ENCODE measurements around the gene NCOA4.
A peak's percentile ranks its signal among the peaks of the same experiment; 100 is the strongest.
"Not testable (repeated sequence)": the region's sequence is repeated elsewhere in the genome, so short reads cannot be mapped to it uniquely, and the experiment has no call there.

NCOA4 gene

GRCh38 chr10:46030091-46030937 lies at the start of gene NCOA4:
NCOA4 (minus strand) TSS chr10:46030623; CDS start chr10:46016680, 13,943 bp downstream.
- peak; percentile 69 for DNase-seq

DNA sequence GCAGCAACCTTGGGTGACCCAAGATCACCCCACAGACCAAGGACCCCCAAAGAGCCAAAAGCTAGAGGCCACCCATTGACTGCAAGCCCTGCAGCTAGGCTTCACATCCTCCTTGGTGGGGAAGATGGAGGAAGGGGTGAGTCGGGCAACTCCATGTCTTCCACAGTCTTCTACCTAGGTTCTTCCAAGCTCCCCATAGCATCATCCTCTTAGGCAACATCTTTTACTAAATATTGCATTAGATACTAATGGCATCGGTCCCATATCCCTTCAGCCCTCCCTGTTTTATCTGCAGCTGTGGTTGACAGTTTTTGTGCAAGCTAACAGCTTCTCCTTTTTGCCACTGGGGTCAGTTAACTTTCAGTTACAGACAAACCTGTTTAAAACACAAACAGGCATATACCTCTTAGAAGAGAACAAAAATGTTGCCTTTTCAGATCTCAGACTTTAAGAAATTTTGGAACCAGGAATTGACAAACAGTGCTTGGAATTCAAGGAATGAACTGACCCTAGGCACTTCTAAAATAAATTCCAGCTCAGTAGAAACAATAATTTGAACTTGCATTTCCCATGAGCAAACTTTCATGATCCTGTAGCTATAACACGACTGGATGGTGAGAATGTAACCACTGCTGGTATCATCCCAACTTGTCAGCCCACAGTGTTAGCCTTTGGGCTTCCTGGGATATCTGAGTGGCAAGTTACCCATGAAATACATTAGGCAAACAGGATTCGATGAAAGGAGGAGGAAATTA lies 49.6 kb upstream of the NCOA4 start:
- no peak for DNase-seq

- no peak for DNase-seq
These were observed 47.4 kb upstream of the NCOA4 start for GRCh38 chr10:46077731-46078413.

DNA sequence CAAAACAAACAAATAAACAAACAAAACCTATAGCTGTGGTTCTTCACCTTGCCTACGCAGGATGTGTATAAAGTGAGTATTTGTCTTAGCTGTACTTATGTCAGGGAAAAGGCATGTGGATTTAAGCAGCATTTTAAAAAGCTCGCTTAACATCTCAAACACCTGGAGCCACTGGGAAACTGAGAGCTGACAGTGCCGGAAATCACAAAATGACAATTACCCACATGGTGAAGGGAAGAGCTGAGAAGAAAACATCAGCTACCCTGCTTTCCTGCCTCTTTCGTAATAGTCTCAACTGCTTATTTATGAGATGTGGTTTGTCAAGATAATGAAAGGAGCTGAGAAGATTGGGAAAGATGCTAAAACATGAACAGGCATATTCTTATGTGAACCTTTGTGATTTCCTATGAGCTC lies 46.7 kb upstream of the NCOA4 start:
- DNase-seq, result no peak

GRCh38 chr10:46075869-46076268 lies 45.4 kb upstream of the NCOA4 start:
- no peak for DNase-seq

DNA sequence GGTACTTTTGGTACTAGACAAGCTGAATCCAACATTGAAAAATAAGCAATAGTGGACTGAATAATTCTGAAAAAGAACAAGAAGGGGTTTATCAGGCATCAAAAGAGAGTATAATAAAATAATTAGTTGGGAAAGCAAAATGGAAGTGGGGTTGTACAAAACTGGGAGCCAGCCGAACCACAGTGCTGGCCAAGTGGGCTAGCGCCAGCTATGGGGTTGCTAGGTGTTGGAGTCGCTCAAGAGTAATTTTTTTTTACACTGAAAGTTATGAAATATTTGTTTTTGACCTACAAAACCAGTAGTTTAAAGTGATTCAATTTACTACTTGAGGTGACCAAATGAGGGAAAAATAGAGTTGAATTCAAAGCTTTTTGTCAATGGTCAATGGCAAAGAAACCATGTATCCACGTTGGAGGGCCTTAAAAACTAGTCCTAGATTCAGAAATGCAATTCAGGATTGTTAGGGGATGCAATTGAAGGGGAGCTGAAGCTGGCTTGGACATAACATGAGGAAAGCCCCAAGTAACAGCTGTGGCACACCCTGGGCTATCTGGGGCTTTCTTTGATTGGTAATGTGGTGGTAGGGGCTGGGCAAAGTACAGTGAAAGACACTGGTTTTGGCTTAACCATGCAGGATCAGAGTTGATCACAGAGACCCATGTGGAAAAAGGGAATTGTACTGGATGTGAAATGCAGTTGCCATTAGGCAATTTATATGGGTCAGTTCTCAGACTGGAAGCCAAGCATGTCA lies 43.9 kb upstream of the NCOA4 start:
- DNase-seq, result no peak

DNA sequence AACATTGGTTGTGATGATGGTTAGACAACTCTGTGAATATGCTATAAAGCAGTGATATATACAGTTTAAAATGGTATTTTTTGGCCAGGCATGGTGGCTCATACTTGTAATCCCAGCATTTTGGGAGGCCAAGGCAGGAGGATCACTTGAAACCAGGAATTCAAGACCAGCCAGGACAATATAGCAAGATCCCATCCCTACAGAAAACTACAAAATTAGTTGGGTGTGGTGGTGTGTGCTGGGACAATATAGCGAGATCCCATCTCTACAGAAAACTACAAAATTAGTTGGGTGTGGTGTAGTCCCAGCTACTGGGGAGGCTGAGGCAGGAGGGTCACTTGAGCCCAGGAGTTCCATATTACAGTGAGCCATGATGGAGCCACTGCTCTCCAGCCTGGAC lies 43.1 kb upstream of the NCOA4 start:
- no peak for DNase-seq

DNA sequence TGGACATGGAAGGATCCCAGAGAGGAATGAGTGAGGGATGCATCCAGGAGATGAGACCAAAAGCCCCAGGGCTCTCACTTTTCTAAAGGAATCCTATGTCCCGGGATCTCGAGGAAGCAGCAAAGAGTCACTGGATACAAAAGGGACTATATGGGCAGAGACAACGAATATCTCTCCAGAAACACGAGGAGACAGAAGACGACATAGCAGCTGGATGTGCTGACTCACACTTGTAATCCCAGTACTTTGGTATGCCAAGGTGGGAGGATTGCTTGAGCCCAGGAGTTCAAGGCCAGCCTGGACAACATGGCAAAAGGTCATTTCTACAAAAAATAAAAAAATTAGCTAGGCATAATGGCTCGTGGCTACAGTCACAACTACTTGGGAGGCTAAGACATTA lies 40.3 kb upstream of the NCOA4 start:
- no peak for DNase-seq

GRCh38 chr10:46069771-46070463 lies 39.5 kb upstream of the NCOA4 start:
- no peak for DNase-seq

GRCh38 chr10:46068905-46069304 lies 38.5 kb upstream of the NCOA4 start:
- DNase-seq, result no peak

DNA sequence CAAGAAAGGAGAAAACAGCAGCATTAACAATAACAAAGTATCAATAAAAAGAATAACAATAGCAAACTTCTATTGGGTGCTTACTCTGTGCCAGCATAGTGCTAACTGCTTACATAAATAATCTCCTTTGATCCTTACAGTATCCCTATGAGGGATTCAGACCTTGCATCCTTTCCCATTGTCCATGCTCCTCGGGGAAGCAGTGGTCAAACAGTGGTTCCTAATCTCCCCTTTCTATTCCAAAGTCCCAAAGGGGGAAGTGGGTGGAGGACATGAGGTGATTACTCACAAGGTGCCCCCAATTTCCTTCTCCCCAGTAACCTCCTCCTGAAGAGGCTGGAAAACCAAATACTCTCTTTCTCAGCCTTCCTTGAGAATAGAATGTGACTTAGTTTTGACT lies 37.7 kb upstream of the NCOA4 start:
- no peak for DNase-seq

DNA sequence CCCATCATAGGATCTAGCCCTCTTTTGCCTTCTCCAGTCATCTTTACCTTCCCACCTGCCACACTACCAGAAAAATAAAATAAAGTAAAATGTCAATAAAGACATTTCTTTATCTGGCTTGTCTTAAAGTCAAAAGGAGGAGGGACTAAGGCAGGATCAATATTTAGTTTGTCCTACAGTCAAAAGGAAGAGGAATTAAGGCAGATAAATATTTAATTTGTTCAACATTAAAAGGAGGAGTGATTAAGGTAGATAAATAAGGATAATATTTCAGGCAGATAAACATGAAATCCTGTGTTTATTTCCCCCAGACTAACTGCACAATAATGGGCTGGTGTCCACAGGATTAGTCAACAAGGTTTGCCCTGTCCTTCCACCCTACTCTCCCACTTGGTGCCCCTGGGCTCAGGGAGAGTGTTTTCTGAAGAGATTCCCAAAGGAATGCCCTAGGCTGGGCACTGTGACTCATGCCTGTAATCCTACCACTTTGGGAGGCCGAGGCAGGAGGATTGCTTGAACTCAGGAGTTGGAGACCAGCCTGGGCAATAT lies 33.9 kb upstream of the NCOA4 start:
- DNase-seq, result no peak

GRCh38 chr10:46062723-46063428 lies 32.5 kb upstream of the NCOA4 start:
- no peak for DNase-seq

DNA sequence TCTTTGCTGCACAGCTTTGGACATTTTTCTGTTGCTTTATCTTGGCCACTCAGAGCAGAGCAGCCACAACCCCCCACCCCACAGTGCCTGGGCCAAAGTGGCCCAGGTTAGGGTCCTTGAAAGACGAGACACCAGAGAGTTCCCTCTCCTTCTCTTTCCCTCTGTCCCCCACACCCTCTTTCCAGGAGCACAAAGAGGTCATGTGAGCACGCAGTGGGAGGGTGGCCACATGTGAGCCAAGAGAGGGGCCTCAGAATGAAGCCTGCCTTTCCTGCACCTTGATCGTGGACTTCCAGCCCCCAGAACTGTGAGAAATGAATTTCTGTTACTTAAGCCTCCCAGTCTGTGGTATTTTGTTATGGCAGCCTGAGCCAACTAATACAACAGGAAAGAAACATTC lies 30.3 kb upstream of the NCOA4 start:
- no peak for DNase-seq

DNA sequence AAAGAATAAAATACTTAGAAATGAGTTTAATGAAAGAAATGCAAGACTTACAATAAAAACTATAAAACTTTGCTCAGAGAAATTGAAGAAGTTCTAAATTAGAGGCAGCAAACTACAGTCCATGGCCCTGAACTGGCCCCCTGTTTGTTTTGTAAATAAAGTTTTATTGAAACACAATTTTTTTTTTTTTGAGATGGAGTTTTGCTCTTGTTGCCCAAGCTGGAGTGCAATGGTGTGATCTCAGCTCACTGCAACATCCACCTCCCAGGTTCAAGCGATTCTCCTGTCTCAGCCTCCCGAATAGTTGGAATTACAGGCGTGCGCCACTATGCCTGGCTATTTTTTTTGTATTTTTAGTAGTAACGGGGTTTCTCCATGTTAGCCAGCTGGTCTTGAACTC lies 27.5 kb upstream of the NCOA4 start:
- DNase-seq, result not testable (repeated sequence)

GRCh38 chr10:46057038-46057437 lies 26.6 kb upstream of the NCOA4 start:
- no peak for DNase-seq

GRCh38 chr10:46055771-46056170 lies 25.3 kb upstream of the NCOA4 start:
- no peak for DNase-seq

GRCh38 chr10:46053534-46054434 lies 23.4 kb upstream of the NCOA4 start:
- DNase-seq, result no peak

DNA sequence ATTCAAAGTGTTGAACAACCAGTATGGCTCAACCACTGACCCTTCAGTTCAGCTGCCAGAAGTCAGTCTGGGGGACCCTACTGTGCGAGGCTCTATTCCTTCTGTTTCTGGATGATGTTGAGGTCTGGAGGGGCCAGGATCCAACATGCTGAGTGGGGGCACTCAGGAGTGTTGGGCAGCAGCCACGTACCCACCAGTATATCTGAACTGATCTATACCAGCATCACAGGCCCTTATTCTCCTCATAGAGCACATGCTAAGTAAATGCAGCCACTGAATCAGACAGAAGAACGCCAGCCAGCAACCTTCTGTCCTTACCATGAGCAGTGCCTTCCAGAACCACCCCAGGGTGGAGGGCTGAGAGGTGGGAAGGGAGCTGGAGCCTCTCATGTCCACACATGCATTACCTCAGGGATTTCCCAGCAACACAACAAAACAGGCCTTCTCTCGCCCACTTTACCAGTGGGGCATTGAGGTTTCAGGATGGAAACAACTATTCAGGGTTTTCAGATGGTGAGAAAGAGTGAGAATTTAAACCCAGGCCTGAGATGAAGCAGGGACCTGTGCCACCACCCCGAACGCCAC lies 22.5 kb upstream of the NCOA4 start:
- DNase-seq, result no peak
